HUES48 (cell line): Measurements from ENCODE around the gene TRAPPC14.
A peak's percentile ranks its signal among the peaks of the same experiment; 100 is the strongest.

Source experiments
- H3K27ac ChIP-seq: one replicate; pipeline ENCODE4 v1.7.0; 2013; ENCODE audit warnings: low read depth, low read length, inconsistent platforms
- H3K27me3 ChIP-seq: 2 replicates; pipeline ENCODE4 v1.6.1; 2013; ENCODE audit warnings: mild to moderate bottlenecking, low read length; ENCODE audit not compliant: control insufficient read depth, insufficient read depth
- H3K36me3 ChIP-seq: 2 replicates; pipeline ENCODE4 v1.6.1; 2013; ENCODE audit warnings: low read length; ENCODE audit not compliant: control insufficient read depth, insufficient read depth
- H3K4me1 ChIP-seq: 2 replicates; pipeline ENCODE4 v1.6.1; 2013; ENCODE audit warnings: mild to moderate bottlenecking, low read length; ENCODE audit not compliant: control insufficient read depth, insufficient read depth
- H3K4me3 ChIP-seq: 2 replicates; pipeline ENCODE4 v1.5.1; 2013; ENCODE audit warnings: mild to moderate bottlenecking, low read depth, low read length
- H3K9ac ChIP-seq: 2 replicates; pipeline ENCODE4 v1.6.1; 2013; ENCODE audit warnings: mild to moderate bottlenecking, low read depth, low read length, moderate library complexity
- H3K9me3 ChIP-seq: 2 replicates; pipeline ENCODE4 v1.6.1; 2013; ENCODE audit warnings: low read length; ENCODE audit not compliant: control insufficient read depth, insufficient read depth

The TRAPPC14 gene

DNA sequence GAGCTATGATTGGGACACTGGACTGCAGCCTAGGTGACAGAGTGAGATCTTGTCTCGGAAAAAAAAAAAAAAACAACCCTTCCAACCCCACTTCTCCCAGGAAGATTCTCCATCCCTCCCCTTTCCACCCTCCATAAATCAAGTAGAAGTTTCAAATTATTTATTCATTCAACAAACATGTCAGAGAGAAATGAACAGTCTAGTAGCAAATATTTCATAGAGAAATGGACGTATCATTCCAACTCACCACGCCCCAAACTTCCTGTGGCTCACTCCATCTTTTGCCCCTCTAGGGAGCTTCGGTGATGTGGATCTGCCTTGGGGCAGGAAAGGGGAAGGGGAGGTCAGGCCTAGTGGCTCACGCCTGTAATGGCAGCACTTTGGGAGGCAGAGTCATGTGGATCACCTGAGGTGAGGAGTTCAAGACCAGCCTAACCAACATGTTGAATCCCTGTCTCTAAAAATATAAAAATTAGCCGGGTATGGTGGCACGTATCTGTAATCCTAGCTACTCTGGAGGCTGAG lies 638 bp upstream of the TRAPPC14 start:
- Histone ChIP-seq H3K9me3 (no peaks in the 10 kb centered on the region), H3K27ac (peak overlapping the region; percentile 84), H3K9ac (peak overlapping the region; percentile 55; the same call in 1 of the 2 replicates), H3K4me3 (peak overlapping the region; percentile 81), H3K36me3 (peaks cover 27% of the 10 kb centered on the region), H3K4me1 (peaks cover 20% of the 10 kb centered on the region), H3K27me3 (no peaks in the 10 kb centered on the region)

DNA sequence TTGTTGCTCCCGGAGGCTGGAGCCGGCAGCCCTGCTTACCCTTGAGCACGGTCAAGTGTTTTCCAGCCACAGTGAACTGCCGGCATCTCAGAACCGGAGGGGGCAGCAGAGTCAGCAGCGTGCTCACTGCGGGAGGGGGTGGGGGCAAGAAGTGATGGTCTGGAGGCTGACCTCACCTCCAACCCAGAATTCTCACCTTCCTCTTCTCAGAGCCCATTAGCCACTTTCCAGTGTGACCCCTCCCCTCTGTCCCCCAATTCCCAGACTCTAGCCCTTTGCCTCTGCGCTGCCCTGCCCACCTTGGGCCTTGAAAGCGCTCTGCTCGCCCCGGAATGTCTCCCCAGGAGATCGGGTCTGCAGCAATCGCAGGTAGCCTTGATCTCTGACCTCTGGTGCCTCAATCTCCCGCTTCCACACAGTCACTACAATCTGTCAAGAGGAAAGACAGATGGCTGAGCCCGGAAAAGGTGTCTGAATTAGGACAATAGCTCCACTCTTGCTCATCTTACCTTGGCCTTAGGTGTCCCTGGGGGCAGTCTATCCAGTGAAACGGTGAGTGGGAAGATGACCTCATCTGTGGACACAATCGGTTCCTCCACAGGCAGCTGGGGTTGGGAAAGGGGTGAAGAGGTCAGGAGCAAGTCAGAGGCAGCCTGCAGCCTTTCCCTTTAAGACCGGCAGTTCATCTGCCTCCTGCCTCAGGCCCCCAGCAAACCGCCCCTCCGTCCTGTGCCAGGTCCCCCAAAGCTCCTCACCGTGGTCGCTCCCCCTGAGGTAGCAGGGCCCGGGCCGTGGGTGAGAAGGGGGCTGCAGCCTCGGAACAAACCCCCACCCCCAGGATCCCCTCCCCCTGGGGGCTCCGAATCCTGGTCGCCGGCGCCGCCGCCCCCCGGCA lies 942 bp downstream of the TRAPPC14 start:
- peak overlapping the region; percentile 84 for H3K27ac ChIP-seq
- H3K4me1 ChIP-seq: peaks cover 13% of the 10 kb centered on the region
- H3K4me3 ChIP-seq: peak overlapping the region; percentile 81
- no peaks in the 10 kb centered on the region for H3K9me3 ChIP-seq
- peaks cover 43% of the 10 kb centered on the region for H3K36me3 ChIP-seq
- H3K9ac ChIP-seq: peak overlapping the region; percentile 74; the same call in 1 of the 2 replicates
- H3K27me3 ChIP-seq: no peaks in the 10 kb centered on the region

DNA sequence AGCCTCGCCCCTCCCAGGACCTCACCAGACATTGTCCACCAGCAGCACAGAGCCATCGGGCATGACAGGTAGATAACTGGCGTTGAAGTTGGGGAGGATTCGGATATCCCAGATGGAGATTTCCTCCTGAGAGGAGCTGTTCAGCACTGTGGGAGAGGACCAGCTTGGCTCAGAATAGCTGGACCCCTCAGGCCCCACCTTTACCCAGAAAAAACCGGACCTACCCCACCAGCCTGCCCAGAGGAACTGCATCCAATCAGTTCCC lies 1.5 kb downstream of the TRAPPC14 start:
- Histone ChIP-seq H3K36me3 (peaks cover 48% of the 10 kb centered on the region), H3K9ac (no peak overlapping the region), H3K9me3 (no peaks in the 10 kb centered on the region), H3K27ac (peak overlapping the region; percentile 84), H3K27me3 (no peaks in the 10 kb centered on the region), H3K4me3 (peak overlapping the region; percentile 81; the same call in 1 of the 2 replicates), H3K4me1 (peaks cover 13% of the 10 kb centered on the region)

DNA sequence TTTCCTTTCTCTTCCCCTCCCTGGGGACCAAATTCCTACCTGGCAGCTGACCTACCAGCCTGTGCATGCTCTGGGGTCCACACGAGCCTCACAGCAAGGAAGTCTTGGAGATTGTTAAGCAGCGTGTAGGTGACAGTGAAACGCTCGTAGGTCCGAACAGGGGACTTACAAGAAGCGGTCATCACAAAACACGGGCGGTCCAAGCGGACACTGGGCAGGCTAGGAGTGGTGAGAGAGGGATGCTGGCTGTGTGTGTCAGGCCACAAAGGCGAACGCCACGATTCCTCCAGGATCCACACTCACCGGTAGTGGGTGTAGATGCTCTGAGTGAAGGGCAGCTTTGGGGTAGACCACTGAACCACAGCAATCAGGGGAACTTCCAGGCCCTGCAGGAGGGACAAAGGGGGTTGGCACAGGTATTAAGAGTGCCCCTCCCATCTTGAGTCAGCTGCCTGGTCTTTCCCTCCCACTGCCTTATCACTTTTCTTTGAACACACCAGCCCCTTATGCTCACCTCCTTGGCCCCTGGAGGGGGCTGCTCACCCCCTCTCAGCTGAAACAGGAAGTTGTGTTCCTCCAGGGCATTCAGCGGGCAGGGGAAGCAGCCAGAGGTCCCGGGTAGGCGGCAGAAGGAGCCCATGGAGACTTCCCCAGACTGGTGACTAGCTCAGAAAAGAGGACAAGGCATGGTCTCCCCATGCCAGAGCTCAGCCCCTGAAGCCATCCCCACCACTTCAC lies 2.0 kb downstream of the TRAPPC14 start:
- Histone ChIP-seq H3K27me3 (no peaks in the 10 kb centered on the region), H3K9ac (no peak overlapping the region), H3K4me3 (0 out of 2 replicates have a peak overlapping the region, but pooled peaks have one; percentile 81), H3K9me3 (no peaks in the 10 kb centered on the region), H3K36me3 (peaks cover 53% of the 10 kb centered on the region), H3K27ac (peak overlapping the region; percentile 84), H3K4me1 (peaks cover 13% of the 10 kb centered on the region)

DNA sequence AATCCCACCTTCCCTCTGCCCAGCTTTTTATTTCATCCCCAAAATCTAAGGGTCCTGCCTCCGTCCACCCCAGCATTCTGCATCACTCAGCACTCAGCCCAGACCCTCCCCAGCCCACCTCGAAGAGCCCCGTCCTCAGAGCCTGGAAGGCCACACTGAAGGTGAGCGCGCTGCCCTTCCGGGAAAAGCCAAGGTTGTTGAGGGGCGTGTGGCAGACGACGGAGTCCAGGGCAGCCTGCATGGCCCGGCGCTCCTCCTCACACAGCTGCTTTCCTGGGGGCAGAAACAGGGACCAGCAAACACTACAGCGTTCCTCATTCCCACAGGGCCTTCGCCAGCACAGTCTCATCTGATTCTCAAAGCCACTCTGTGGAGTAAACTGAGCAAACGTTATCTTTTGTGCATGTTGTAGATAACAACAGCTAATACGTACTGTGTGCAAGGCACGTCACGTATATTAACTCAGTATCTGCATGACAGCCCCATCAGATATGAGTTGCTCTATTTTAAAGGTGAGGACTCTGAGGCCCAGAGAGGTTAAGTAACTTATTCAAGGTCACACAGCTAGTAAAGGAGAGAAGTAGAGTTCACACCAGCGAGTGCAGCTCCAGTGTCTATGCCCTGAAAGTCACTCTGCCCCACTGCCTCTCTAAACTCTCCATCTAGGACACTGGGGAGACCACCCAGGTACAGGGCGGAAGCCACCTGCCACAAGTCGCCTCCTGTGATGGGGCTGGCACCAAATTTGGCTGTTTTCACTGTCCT lies 2.8 kb downstream of the TRAPPC14 start:
- no peak overlapping the region for H3K9ac ChIP-seq
- peaks cover 54% of the 10 kb centered on the region for H3K36me3 ChIP-seq
- no peaks in the 10 kb centered on the region for H3K27me3 ChIP-seq
- peaks cover 13% of the 10 kb centered on the region for H3K4me1 ChIP-seq
- H3K9me3 ChIP-seq: no peaks in the 10 kb centered on the region
- H3K27ac ChIP-seq: no peak overlapping the region
- no peak overlapping the region for H3K4me3 ChIP-seq

DNA sequence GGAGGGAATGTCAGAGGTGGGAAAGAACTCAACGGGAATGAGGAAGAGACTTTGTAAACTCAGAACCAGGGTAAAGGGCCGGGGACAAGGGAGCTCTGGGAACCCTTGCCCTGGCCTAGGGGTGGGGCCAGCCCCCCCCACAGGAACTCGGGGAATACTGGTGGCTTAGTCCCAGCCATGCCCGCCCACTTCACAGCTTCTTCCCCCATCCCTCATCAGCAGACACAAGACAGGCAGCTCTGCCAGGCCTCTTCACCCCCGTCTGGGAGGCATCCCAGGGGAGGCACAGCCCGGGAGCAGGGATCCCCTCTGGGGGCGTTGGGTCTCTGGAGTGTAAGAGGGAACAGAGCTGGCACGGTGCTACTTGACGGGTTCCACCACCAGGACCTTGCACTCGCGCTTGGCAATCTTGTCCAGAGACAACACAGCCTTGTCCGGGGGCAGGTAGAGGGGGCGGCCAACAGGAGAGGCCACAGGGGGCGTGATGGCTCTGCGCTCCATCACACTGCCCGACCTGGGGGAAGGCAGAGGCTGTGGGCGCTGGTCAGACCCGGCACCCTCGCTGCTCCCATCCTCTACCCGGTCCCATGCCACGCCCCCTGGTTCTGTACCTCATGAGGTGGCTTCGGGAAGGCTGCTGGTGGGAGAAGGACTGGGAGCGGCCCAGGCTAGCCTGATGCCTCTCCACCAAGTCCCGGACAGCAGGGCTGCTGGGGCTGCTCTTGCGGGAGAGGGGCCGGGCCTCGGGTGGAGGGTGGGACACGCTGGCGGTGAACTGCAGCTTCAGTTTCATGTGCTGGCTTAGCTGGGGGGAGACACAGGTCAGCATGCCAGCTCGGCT lies 3.7 kb downstream of the TRAPPC14 start:
- H3K27me3 ChIP-seq: no peaks in the 10 kb centered on the region
- H3K9ac ChIP-seq: no peak overlapping the region
- H3K4me1 ChIP-seq: peaks cover 19% of the 10 kb centered on the region
- H3K9me3 ChIP-seq: no peaks in the 10 kb centered on the region
- peaks cover 62% of the 10 kb centered on the region for H3K36me3 ChIP-seq
- no peak overlapping the region for H3K27ac ChIP-seq
- no peak overlapping the region for H3K4me3 ChIP-seq

DNA sequence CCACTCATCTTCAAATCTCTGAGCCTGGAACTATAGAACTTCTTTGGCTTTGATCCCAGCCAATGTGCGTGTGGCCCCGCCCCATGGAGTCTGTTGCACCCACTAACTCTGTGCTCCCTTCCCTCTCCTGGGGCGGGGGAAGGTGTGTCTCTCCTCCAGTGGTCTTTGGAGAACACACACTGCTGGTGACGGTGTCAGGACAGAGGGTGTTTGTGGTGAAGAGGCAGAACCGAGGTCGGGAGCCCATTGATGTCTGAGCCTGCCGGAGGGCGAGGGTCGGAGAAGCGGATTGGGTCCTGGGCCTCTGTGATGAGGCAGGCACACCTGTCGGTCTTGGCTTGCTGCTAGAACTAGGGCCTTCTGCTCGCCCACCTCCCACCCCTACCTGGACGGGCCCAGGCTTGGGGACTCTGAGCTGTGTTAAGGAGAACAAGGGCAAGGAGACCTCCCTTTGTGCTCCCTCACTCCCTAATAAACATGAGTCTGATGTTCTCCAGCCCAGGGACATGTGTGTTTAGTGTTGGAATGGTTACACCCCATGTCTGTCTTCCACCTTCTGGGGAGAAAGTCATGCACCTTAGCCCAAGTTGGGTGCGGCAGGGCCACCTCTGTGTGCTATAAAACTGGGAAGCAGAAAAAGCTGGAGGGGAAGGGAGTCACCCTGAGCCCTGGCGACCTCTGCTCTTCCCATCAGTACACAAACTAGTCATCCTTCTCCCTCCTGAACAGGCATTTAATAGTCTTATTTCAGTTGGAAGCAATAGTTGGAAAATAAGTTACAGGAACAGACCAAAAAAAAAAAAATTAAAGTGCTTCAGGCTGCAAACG lies 4.6 kb downstream of the TRAPPC14 start:
- Histone ChIP-seq H3K9me3 (no peaks in the 10 kb centered on the region), H3K4me3 (no peak overlapping the region), H3K4me1 (peaks cover 17% of the 10 kb centered on the region), H3K27ac (no peak overlapping the region), H3K36me3 (peaks cover 62% of the 10 kb centered on the region), H3K27me3 (no peaks in the 10 kb centered on the region), H3K9ac (no peak overlapping the region)

DNA sequence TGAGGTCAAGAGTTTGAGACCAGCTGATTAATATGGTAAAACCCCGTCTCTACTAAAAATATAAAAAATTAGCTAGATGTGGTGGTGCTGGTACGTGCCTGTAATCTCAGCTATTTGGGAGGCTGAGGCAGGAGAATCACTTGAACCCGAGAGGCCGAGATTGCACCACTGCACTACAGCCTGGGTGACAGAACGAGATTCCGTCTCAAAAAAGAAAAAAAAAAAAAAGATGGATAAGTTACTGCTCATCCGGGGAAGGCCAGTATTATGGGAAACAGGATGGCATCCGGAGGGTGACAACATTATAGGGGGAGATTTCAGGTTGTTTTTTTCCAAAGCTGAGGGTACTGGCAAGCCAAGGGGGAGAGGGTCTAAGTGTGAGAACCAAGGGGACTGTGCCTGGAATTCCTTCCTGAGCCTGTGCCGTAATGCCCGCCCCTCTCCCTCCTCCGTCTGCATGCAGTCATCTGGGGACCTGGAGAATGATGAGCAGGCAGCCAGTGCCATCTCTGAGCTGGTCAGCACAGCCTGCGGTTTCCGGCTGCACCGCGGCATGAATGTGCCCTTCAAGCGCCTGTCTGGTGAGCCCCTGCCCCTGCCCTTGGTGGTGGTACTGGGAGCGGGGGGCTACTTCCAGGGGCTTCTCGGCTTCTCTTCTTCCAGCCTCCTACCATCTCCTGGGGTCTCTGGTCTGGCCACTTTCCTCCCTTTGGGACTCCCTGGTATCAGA lies 5.4 kb downstream of the TRAPPC14 start:
- no peak overlapping the region for H3K9ac ChIP-seq

DNA sequence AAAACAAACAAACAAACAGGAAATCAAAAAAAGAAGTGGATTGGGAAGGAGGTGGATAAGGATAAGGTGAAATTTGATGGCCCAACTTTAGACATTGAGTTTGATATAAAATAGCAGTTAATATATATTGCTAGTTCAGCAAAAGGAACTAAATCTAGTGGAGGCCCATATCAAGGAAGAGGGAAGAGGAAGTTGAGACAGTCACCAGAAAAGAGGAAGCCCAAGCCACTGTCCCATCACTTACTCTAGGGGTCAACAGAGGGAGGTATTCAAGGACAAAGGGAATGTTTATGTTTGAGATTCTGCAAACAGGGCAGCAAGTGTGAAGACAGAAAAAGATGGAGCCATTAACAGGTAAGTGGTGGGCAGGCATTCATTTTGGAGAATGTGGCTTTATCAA lies 6.1 kb downstream of the TRAPPC14 start:
- no peaks in the 10 kb centered on the region for H3K9me3 ChIP-seq
- no peaks in the 10 kb centered on the region for H3K27me3 ChIP-seq
- peaks cover 18% of the 10 kb centered on the region for H3K4me1 ChIP-seq
- H3K9ac ChIP-seq: no peak overlapping the region
- no peak overlapping the region for H3K4me3 ChIP-seq
- H3K36me3 ChIP-seq: peaks cover 62% of the 10 kb centered on the region
- no peak overlapping the region for H3K27ac ChIP-seq

More for the DNA sequence above, 5.4 kb downstream of the TRAPPC14 start:
- Histone ChIP-seq H3K4me3 (no peak overlapping the region), H3K4me1 (peaks cover 21% of the 10 kb centered on the region), H3K9me3 (no peaks in the 10 kb centered on the region), H3K36me3 (peaks cover 62% of the 10 kb centered on the region), H3K27ac (no peak overlapping the region), H3K27me3 (no peaks in the 10 kb centered on the region)
